Breast epithelium (tissue), 3 donors: ENCODE measurements around the gene TMEM163.

Source experiments
- CTCF ChIP-seq, 3 donors: fragments of 450-650 bp; IDR thresholded peaks; one replicate each; pipeline ENCODE4 v1.5.1; 2016 to 2017; ENCODE audit warnings: antibody characterized with exemption in 3 of 3, mild to moderate bottlenecking in 3 of 3, moderate library complexity in 3 of 3
- POLR2A ChIP-seq: fragments of 450-650 bp; IDR thresholded peaks from one replicate; pipeline ENCODE4 v1.6.1; 2016; ENCODE audit warnings: antibody characterized with exemption, mild to moderate bottlenecking, moderate library complexity
- POLR2AphosphoS5 ChIP-seq, 3 donors: sonication (generic); formaldehyde crosslinking; IDR thresholded peaks; one replicate each; pipeline ENCODE4 v1.6.1; 2017; ENCODE audit warnings: antibody characterized with exemption in 3 of 3

- TF ChIP-seq CTCF (IDR thresholded peaks at IDR 0.05) (no peak), POLR2A (no peak), POLR2AphosphoS5 (IDR thresholded peaks at IDR 0.05) (no peak)
These were observed at the start of gene TMEM163 for GRCh38 chr2:134718817-134719814.
